PC-9 (cell line): ENCODE measurements around the gene EYA2.

Experiments used
- CTCF ChIP-seq: fragments of 200-600 bp; sonication (generic); conservative IDR thresholded peaks from 2 replicates; pipeline ENCODE4 v1.6.1; 2017; ENCODE audit warnings: mixed run types, antibody characterized with exemption, mild to moderate bottlenecking, moderate library complexity
- EZH2 ChIP-seq: fragments of 200-600 bp; sonication (generic); IDR thresholded peaks from 2 replicates; pipeline ENCODE4 v1.8.0; 2017; ENCODE audit warnings: antibody characterized with exemption, low read depth

GRCh38 chr20:46923550-46923949 lies 28.9 kb downstream of the EYA2 start:
- TF ChIP-seq EZH2 (no peak), CTCF (no peak)
